C4-2B (cell line): ENCODE measurements around the gene VPS33A.

ENCODE experiments used
- H3K27ac ChIP-seq: fragments of 450-650 bp; 2 replicates; pipeline ENCODE4 v1.5.1; 2017
- ZFX ChIP-seq: fragments of 450-650 bp; IDR thresholded peaks from 2 replicates; pipeline ENCODE4 v1.6.1; 2017
- TF ChIP-seq, protein P1 (sequence below): fragments of 450-650 bp; conservative IDR thresholded peaks from 2 replicates; pipeline ENCODE4 v1.5.1; 2017; ENCODE audit warnings: mild to moderate bottlenecking

VPS33A gene

GRCh38 chr12:122250536-122250935 is 15.8 kb downstream of the VPS33A start:
- no peak for TF ChIP-seq ZFX
- TF ChIP-seq, protein P1, sequence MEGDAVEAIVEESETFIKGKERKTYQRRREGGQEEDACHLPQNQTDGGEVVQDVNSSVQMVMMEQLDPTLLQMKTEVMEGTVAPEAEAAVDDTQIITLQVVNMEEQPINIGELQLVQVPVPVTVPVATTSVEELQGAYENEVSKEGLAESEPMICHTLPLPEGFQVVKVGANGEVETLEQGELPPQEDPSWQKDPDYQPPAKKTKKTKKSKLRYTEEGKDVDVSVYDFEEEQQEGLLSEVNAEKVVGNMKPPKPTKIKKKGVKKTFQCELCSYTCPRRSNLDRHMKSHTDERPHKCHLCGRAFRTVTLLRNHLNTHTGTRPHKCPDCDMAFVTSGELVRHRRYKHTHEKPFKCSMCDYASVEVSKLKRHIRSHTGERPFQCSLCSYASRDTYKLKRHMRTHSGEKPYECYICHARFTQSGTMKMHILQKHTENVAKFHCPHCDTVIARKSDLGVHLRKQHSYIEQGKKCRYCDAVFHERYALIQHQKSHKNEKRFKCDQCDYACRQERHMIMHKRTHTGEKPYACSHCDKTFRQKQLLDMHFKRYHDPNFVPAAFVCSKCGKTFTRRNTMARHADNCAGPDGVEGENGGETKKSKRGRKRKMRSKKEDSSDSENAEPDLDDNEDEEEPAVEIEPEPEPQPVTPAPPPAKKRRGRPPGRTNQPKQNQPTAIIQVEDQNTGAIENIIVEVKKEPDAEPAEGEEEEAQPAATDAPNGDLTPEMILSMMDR, result no peak
- no peak overlapping the region for H3K27ac ChIP-seq

DNA sequence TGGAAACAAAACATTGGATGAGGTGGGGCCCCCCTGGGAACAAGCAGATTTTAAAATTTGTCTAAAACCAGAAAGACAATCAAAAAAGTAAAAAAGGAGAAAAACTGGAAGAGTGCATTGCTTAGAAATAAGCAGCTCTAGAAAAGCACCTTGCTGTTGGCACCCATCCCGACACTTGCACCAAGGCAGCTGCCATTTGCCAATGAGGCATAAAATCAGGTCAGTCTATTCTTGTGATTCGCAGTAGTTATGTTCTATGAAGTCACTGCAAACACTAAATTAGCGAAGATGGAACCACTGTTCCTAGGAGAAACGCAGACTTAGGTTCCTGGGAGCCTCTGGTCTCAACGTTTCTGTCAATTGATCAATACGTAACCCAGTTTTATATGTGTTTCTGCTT is 16.2 kb downstream of the VPS33A start:
- TF ChIP-seq, protein P1, result no peak
- TF ChIP-seq ZFX, result no peak
- no peak overlapping the region for H3K27ac ChIP-seq

DNA sequence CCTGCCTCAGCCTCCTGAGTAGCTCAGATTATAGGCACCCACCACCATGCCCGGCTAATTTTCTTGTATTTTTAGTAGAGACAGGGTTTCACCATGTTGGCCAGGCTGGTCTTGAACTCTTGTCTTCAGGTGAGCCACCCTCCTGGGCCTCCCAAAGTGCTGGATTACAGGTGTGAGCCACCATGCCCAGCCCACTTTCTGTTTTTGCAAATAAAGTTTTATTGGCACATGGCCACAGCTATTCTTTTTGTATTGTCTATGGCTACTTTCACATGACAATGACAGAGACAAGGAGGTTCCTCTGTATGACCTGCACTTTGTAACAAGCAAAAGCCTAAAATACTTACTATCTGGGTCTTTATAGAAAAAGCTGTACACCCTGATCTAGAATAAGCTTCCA is 20.7 kb downstream of the VPS33A start:
- no peak for TF ChIP-seq ZFX
- TF ChIP-seq, protein P1, result no peak
- H3K27ac ChIP-seq, result no peak overlapping the region

- TF ChIP-seq ZFX, result no peak
- TF ChIP-seq, protein P1, result no peak
- H3K27ac ChIP-seq, result no peak overlapping the region
Measured at GRCh38 chr12:122244565-122245371, 21.5 kb downstream of the VPS33A start.

DNA sequence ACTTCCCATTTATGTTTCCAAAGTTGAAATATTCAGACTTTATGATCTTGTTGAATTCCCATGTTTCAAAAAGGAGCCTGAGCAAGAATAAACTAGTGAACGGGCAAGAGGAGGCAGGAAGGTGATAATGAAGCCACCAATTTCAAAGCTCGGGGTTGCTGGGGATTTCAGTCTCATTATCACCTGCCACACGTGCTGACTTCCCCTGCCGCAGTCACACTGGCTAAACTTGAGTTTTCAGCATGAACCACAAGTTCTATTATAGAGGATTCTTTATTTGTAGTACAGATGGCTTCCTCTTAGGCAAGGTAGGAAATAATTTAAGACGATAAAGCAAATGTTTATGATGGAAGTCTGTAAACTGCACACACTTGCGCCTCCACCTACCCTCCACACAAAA is 22.3 kb downstream of the VPS33A start:
- no peak for TF ChIP-seq ZFX
- TF ChIP-seq, protein P1, result no peak
- H3K27ac ChIP-seq, result no peak overlapping the region

- no peak overlapping the region for H3K27ac ChIP-seq
- TF ChIP-seq ZFX, result no peak
- TF ChIP-seq, protein P1, result no peak
Measured at GRCh38 chr12:122238861-122239260, 27.4 kb downstream of the VPS33A start.

DNA sequence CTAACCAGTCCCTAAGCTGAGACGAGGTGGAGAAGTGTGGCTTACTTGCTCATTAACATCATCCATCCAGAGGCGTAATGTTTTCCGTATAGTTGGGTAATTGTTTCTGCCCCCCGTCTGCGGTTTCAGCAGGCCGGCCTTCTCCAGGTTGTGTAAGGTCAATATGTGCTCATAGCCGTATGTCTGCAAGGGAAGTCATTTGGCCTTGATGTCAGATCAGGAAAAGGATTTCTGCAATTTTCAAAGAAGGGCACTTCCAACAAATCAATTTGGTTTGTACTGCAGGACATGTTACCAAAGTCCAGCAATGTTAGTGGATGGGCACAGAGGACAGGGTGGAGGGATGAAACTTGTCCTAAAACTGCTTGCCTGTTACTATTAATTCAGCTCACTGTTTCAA is 30.6 kb downstream of the VPS33A start:
- TF ChIP-seq, protein P1, result no peak
- no peak for TF ChIP-seq ZFX
- H3K27ac ChIP-seq, result no peak overlapping the region
